Psoas muscle (tissue), 8 donors: ENCODE results near the gene RAPH1. TPM values are rescaled to one million over a fixed set of nuclear protein-coding genes. Genes with fewer than 3 reads are reported as not detected.
A peak's percentile ranks its signal among the peaks of the same experiment; 100 is the strongest.

ENCODE experiments used
- ATAC-seq, 4 donors: fragments of 200-7000 bp; cut with Tn5 transposase; one replicate each; pipeline ENCODE4 v1.9.1; 2020; ENCODE audit warnings: moderate library complexity in 3 of 4, mild to moderate bottlenecking in 2 of 4
- DNase-seq, 2 donors: peaks; one replicate each; pipeline ENCODE4 v3.0.0-alpha.2; 2020
- H3K27ac ChIP-seq: fragments of 200-600 bp; one replicate; pipeline ENCODE4 v1.8.0; 2022
- H3K27me3 ChIP-seq, 3 donors: fragments of 200-600 bp in 1 of 3; one replicate each; pipeline versions ENCODE4 v1.6.1 to v1.8.0; 2013 to 2022; ENCODE audit warnings: low read length in 2 of 3, mild to moderate bottlenecking in 2 of 3, moderate library complexity in 1 of 3; ENCODE audit not compliant: insufficient read depth in 3 of 3
- H3K36me3 ChIP-seq, 2 donors: fragments of 200-600 bp in 1 of 2; one replicate each; pipeline versions ENCODE4 v1.6.1 to v1.8.0; 2013 to 2022; ENCODE audit warnings: low read depth in 1 of 2, mild to moderate bottlenecking in 1 of 2, moderate library complexity in 1 of 2; ENCODE audit not compliant: insufficient read depth in 1 of 2
- H3K4me1 ChIP-seq: fragments of 200-600 bp; one replicate; pipeline ENCODE4 v1.8.0; 2022
- H3K4me3 ChIP-seq: fragments of 200-600 bp; one replicate; pipeline ENCODE4 v1.8.0; 2022; ENCODE audit warnings: mild to moderate bottlenecking
- H3K9me3 ChIP-seq: fragments of 200-600 bp; one replicate; pipeline ENCODE4 v1.8.0; 2022
- CTCF ChIP-seq: fragments of 200-600 bp; IDR thresholded peaks from one replicate; pipeline ENCODE4 v1.8.0; 2022; ENCODE audit warnings: antibody characterized with exemption
- WGBS, 3 donors: extraction: QIAGEN DNeasy Blood & Tissue Kit; methylation state at CpG; one replicate each; pipeline versions ENCODE4 v1.1.6 to v1.1.7; 2013; 5-methylcytosine and 5-hydroxymethylcytosine counted together
- intact Hi-C, 2 donors: fragments of 100-400 bp; cut with DNase I; formaldehyde crosslinking; loops; one replicate each; pipeline versions ENCODE4 v1.11.0 to v1.14.2; 2022
- polyA plus RNA-seq, 3 donors: library from polyadenylated mRNA; stranded (reverse); fragments of 200-250 nt; gene quantifications; one replicate each; pipeline ENCODE4 v1.2.3, GENCODE V29; 2013
- total RNA-seq, 4 donors: library from RNA; stranded (reverse); fragmentation: NEBNext Ultra II Directional in 2 of 4; extraction: Animal tissue kit (Norgen Biotek cat#: 25700) in 2 of 4; gene quantifications; one replicate each; pipeline versions ENCODE4 v1.2.1 to v1.2.4, GENCODE V29; 2021 to 2023
- donor health status: healthy with polysubstance abuse.
- donor health status: DM: no; HTN: no; CAD: no; lungs with moderate emphysema.
- donor health status: Bipolar disorder and iron deficiency.
- donor health status: healthy.
- donor health status: DM: yes; HTN: yes; CAD: no.
- donor health status: DM: no; HTN: no; CAD: no.
- donor health status: DM: no; HTN: no; CAD: no.
- donor health status: DM: yes; HTN: yes; CAD: no.

The RAPH1 gene
- total and polyA plus RNA-seq, 7 donors, result 4.3 to 47.6 (median 21.9) TPM

DNA sequence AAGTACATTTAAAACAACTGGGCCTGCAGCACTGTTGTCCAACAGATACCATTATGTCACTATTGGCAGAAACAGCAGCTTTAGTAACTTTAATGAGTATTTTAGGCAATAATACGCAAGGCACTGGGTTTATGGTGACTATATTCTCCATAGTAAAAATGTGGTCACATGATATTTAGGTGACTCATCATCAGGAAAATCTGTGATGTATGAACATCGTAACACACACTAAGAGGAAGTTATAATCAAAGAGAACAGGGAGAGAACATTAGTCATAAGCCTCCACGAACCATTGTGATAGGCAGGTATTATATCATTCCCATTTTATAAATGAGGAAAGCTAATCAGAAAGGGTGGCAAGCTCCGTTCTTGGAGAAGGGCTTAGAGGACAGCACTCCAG lies 36.9 kb downstream of the RAPH1 start:
- Histone ChIP-seq H3K4me3 (no peak overlapping the region), H3K9me3 (no peaks in the 10 kb centered on the region), H3K27ac (no peak overlapping the region), H3K36me3 (peaks cover 0 to 22% of the 10 kb centered on the region in 2 donors), H3K27me3 (no peaks in the 10 kb centered on the region), H3K4me1 (peaks cover 5% of the 10 kb centered on the region)
- peak; percentile 34 to 57 (median 48) for ATAC-seq
- intact Hi-C loops, result no loop called here
- no peak for DNase-seq
- 54 to 63% (median 56%) methylated on average over 4 of the region's 4 CpGs for WGBS, 3 donors
- no peak for TF ChIP-seq CTCF

DNA sequence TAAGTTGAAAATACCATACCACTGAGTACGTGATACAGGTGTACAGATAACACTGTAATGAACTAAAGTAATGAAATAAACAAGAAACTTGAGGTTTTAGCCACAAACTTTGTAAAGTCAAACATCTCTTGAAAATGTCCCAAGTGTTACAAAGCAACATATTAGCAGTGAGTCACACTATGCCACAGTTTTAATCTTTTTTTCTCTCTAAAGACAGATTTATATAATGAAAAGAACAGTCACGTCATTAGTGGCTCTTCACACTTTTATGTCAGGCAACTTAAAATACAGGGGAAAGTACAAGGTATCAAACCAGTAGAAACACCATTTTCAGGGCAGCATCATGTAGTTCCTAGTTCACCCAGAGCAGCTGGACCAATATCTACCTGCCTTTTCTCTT lies 42.1 kb downstream of the RAPH1 start:
- WGBS, 3 donors, result 93 to 99% (median 95%) methylated on average over 2 of the region's 2 CpGs
- Histone ChIP-seq H3K36me3 (peaks cover 0 to 58% of the 10 kb centered on the region in 2 donors), H3K4me3 (no peak overlapping the region), H3K9me3 (no peaks in the 10 kb centered on the region), H3K27ac (no peak overlapping the region), H3K4me1 (no peaks in the 10 kb centered on the region), H3K27me3 (no peaks in the 10 kb centered on the region)
- TF ChIP-seq CTCF, result no peak
- ATAC-seq (no peak), DNase-seq (no peak)
- intact Hi-C loops, result no loop called here

- Histone ChIP-seq H3K27me3 (no peaks in the 10 kb centered on the region), H3K4me3 (no peak overlapping the region), H3K27ac (no peak overlapping the region), H3K36me3 (peaks cover 0 to 68% of the 10 kb centered on the region in 2 donors), H3K9me3 (no peaks in the 10 kb centered on the region), H3K4me1 (no peaks in the 10 kb centered on the region)
- WGBS, 3 donors, result 90 to 99% (median 92%) methylated on average over 3 of the region's 3 CpGs
- ATAC-seq (no peak), DNase-seq (no peak)
- intact Hi-C loops, result no loop called here
- TF ChIP-seq CTCF, result no peak
Measured at GRCh38 chr2:203490391-203490790, 44.7 kb downstream of the RAPH1 start.

DNA sequence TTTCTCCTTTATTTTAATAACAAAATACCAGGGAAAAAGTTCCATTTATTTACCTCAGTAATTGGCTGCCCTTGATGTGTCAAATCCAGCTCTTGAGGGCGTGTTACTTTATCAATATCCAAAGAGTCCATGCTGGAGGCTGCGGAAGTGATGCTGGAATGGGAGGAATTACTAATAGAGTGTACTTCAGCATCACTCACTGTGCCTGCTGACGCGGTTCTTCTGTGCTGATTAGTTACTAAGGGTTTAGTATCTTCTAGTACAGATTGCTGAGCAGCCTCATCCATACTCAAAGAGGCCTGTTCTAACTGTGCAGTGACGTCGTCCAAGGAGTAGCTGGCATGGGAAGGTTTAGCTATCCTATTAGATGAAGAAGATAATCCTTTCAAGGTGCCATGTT lies 45.6 kb downstream of the RAPH1 start:
- no peaks in the 10 kb centered on the region for H3K9me3 ChIP-seq
- ATAC-seq (no peak), DNase-seq (no peak)
- H3K4me1 ChIP-seq, result no peaks in the 10 kb centered on the region
- H3K27ac ChIP-seq, result no peak overlapping the region
- intact Hi-C loops, result loop anchor here in 1 of 2 donors (10.0 kb wide), 1 partner anchor 325 kb away; no protein-coding TSS in a partner anchor
- H3K36me3 ChIP-seq, result peaks cover 6 to 60% of the 10 kb centered on the region in 2 donors
- H3K27me3 ChIP-seq, result no peaks in the 10 kb centered on the region
- no peak for TF ChIP-seq CTCF
- no peak overlapping the region for H3K4me3 ChIP-seq
- 85 to 93% (median 88%) methylated on average over 6 of the region's 6 CpGs for WGBS, 3 donors
